HFF-Myc (cell line): ENCODE data around the gene EPHA2.
A peak's percentile ranks its signal among the peaks of the same experiment; 100 is the strongest.

ENCODE experiments used
- DNase-seq: peaks from one replicate; pipeline ENCODE4 v3.0.0-alpha.2; 2011; ENCODE audit warnings: low read depth; ENCODE audit errors: extremely low read depth
- H3K4me3 ChIP-seq: replicated peaks from 2 replicates; pipeline ENCODE4 v1.5.1; 2011; ENCODE audit warnings: low read depth, mild to moderate bottlenecking, control low read depth, low read length
- CTCF ChIP-seq: IDR thresholded peaks from 2 replicates; pipeline ENCODE4 v1.5.1; 2012; ENCODE audit warnings: mild to moderate bottlenecking, low read depth, low read length, control low read depth; ENCODE audit errors: missing control alignments

EPHA2 gene

DNA sequence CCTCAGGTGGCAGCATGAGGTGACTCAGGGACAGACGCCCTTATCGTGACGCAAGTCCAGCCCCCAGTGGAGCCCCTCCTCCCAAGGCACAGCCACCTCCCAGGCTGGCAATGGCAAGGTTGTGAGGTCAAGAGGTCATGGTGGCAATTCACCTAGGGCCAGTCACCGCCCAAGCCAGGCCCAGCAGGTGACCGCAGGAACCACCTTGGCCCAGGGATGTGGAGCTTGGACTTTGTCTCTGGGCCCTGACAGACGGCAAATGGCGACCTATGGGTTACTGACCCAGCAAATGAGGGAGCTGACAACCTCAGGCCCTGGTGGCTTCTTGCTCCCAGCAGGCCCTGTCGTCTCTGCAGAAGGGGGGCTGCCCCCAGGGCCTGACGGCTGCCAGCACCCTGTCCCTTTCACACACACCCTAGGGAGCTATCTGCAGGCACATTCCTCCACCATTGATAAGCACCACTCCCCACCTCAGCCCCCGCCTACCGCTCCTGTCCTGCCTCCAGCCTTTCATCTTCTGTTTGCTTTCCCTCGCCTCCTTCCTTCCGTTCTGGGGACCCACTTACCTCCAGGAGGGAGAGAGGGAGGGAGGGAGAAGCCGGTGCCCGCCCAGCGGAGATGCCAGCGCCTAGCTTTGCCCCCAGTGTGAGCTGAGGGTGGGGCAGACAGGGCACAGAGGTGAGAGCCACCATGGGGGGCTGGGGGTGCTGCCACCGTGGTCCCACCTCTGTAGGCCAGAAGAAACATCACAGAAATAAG is 12.1 kb downstream of the EPHA2 start:
- H3K4me3 ChIP-seq = no peak overlapping the region
- no peak for DNase-seq
- no peak for TF ChIP-seq CTCF

GRCh38 chr1:16143005-16143565 is 12.8 kb downstream of the EPHA2 start:
- H3K4me3 ChIP-seq = no peak overlapping the region
- no peak for DNase-seq
- no peak for TF ChIP-seq CTCF

- no peak overlapping the region for H3K4me3 ChIP-seq
- no peak for TF ChIP-seq CTCF
- no peak for DNase-seq
Measured at GRCh38 chr1:16142383-16142995, 13.4 kb downstream of the EPHA2 start.

GRCh38 chr1:16141573-16142336 is 14.1 kb downstream of the EPHA2 start:
- no peak for TF ChIP-seq CTCF
- H3K4me3 ChIP-seq = no peak overlapping the region
- no peak for DNase-seq

- no peak for TF ChIP-seq CTCF
- no peak for DNase-seq
- no peak overlapping the region for H3K4me3 ChIP-seq
Measured at GRCh38 chr1:16140068-16140596, 15.7 kb downstream of the EPHA2 start.

DNA sequence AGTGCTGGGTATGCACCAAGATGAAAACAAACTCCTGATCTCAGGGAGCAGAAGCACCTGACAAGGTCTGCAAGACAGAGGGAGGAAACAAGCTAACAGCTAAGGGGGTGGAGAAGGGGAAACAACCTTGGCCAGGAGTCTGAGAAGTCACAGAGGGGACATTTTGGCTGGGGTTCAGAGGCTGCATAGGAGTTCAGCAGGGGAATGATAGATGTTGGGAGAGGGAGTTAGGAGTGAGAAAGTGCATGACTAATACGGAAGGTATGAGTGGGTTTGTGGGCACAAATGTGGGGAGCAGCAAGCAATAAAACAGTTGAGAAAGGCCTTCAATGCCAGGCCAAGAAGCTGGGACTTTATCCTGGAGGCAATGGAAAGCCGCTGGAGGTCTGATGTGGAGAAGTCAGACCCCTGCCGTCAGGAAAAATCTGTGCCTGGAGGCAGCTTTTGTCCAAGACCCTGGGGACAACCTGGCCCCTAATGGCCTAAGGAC is 16.4 kb downstream of the EPHA2 start:
- DNase-seq = peak; percentile 73
- H3K4me3 ChIP-seq = no peak overlapping the region
- TF ChIP-seq CTCF = no peak
